Hypothalamus (tissue), 51 donors: Measurements from ENCODE around the gene CSH1.
"Not testable (repeated sequence)": the region's sequence is repeated elsewhere in the genome, so short reads cannot be mapped to it uniquely, and the experiment has no call there.

ENCODE experiments used
- DNase-seq, 51 donors: peaks; one replicate each; lab custom pipeline; 2025; lab: John Stamatoyannopoulos, UW

Gene CSH1

DNA sequence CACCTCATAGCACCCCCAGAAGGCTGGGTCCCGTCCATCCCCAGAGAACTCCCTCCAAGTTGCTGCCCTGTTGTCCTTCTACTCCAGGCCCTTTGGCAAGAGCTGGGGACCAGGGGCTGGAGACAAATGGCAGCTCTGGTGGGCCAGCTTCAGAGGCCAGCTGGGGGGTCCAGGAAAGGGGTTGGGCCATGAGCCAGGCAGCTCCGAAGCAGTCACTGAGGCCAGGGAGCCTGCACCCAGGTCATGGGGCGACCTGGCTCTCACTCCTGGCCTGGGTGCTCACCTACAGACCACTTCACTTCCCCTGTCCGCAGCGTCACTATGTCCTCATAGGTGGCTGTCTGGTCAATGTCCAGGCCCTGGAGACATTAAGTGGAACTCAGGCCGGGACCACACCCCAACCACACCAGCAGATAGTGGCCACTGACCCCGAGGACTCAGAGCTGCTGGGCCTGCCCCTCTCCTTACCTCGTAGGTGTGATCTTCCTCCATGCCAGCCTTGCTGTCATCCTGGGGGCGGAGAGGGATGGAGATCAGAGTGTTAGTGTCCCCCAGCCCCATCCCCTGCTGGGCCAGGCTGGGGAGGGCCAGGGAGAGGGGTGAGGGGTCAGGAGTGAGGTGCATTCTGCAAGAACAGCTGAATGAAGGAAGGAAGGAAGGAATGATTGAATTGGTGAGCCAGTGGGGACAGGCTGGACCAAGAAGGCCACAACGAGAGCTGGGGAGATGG lies 32.8 kb upstream of the CSH1 start:
- no peak for DNase-seq

DNA sequence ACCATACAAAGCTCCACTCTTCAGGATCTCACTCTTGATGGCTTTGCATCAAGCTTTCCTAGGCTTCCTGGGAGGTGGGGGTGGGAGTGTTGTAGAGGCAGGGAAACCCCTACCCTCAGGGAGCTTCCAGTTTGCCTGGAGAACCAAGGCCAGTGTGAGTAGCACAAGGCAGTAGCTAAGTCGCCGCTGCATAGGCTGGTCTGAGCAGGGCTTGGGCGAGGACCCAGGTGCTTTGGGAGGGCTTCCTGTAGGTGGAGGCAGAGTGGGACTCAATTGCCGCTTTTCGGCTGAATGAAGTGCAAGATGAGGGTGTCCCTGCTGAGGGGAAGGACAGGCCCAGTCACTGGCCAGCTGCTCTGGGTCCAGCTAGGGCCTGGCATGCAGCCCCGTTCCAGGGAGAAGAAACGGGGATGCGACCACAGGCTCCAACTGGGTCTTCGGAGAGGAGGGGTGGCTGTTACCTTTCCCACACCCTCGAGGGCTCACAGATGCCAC lies 31.8 kb upstream of the CSH1 start:
- no peak for DNase-seq

DNA sequence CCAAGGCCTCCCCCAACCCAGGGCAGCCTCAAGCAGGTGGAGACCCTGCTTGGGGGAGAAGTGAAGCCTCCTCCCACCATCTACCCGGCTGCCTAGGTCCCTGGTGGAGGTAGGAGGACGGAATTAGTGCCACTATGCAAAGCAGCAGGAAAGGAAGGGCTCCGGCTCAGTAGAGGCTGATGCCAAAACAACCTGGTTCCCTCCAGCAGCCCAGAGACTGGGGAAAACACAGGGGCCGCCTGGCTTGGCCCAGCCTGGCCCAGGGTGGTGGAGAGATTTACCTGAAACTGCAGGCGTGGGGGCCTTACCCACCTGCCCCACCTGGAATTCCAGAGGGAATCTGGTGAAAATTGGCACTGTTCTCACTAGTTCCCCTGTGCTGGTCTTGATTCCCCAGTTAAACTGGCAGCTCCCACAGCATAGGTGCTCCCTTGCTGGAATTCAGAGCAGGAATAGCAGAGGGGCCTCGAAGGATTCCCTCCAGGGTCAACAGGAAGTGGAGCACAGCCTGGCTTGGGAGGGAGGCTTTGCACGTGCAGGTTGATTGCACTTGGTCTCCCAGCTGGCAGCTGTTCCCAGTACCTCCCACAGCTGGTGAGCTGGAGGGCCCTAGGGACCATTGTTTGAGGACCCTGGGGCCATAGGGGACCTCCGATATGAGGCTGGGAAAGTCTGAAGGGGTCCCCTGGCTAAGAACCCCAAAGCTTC lies 31.2 kb upstream of the CSH1 start:
- DNase-seq: no peak

DNA sequence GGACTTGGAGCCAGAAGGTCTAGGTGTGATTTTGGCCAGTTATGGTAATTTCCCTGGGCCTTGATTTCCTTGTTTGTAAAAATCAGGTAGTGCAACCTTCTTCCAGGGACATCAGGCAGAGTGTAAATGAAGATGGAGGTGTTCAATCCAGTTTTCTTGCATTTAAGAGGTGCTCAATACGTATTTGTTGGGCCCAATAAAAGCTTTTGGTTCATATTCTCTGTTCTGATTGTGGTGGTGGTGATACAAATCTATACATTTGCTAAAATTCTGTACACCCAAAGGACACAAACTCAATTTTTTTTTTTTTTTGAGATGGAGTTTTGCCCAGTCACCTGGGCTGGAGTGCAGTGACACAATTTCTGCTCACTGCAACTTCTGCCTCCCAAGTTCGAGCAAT lies 29.8 kb upstream of the CSH1 start:
- DNase-seq: no peak

DNA sequence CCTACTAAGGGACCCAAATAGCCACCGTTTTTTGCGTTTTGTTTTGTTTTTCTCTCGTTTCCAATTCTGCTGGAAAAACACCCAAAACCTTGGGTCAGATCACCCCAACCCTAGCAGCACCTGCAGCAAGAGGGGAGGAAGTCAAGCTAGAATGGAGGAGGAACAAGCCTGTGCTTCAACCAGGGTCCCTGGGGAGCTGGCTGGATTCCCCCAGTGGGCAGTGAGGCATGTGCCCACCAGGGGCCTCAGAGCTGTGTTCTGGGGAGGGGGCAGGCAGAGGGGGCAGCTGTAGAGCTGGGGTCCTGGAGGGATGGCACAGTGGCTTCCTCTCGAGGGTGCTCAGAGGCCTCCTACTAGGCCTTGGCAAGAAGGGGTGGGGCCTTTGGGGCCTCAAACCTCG lies 29.2 kb upstream of the CSH1 start:
- no peak for DNase-seq

DNA sequence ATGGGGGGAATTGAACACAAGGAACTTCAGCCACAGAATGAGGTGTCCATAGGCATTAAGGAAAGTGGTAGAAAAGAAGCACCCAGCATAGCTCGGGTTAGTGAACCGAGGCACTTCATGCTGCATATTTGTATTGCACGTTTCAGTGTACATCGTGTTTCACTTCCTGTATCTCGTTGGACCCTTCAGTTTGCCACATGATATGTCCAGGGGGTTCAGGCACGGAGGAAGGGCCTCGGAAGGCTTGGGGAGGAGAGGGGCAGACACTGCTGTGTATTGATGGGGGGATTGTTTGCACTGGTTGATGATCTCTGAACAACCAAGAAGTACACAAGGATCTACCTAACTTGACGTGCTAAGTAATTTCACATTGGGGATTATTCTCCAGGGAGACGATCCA lies 26.0 kb upstream of the CSH1 start:
- DNase-seq: not testable (repeated sequence)

DNA sequence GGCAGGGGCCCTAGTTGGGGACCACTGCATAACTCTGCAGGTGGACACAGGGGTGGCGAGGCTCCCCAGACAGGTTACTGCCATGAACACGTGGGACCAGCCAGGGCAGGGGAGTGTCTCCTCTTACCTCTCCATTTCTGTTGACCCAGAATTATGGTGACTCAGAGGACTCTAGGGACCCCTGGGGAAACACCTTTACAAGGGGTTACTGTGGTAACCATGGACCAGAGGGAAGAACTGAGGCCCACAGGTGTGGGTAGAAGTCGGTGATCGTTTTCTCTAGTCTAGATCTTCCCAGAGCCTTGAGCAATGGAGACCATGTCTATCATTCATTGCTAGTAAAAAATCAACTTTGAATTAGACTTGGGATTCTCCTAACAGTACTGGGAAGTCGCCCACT lies 24.4 kb upstream of the CSH1 start:
- not testable (repeated sequence) for DNase-seq

- not testable (repeated sequence) for DNase-seq
These were observed 23.7 kb upstream of the CSH1 start for GRCh38 chr17:63920050-63920449.

- DNase-seq: peak in 23 of 51 donors; percentile 5 to 40 (median 18)
These were observed 22.9 kb upstream of the CSH1 start for GRCh38 chr17:63919311-63919723.

DNA sequence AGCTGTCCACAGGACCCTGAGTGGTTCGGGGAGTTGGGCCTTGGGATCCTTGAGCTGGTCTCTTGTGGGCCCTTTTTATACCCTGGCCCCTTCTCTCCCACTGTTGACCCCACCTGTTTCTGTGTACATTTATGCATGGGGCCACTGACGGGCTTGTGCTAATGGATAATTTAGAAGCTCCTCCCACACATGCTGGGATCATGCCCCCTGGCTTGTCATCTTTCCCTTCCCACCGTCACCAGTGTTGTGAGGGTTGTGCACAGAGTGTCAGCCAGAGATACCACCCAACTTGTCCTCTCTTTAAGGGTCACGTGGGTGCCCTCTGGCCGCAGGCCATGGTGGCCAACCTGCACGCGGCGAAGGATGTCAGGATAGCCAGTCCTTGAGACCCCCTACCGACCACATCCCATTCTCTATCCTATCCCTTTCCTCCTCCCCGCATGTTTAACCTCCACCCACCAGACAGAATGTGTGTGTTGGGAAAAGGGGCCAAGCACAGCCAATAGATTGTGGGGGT lies 22.5 kb upstream of the CSH1 start, which contains the start of gene GH1:
Gene GH1, minus strand, starts transcription at position 51 of the 517 bp plus-strand sequence. CDS start 63 bp downstream, outside the sequence.
- DNase-seq: not testable (repeated sequence)

DNA sequence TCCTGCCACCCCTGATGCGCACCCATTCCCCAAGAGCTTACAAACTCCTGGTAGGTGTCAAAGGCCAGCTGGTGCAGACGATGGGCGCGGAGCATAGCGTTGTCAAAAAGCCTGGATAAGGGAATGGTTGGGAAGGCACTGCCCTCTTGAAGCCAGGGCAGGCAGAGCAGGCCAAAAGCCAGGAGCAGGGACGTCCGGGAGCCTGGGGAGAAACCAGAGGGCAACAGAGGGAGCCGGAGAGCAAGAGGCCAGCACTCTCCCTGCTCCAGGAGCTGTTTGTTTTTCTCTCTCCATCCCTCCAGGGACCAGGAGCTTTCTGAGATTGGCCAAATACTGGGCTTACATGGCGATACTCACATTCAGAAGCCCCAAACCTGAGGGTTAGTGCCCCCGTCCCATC lies 21.9 kb upstream of the CSH1 start:
- no peak for DNase-seq

DNA sequence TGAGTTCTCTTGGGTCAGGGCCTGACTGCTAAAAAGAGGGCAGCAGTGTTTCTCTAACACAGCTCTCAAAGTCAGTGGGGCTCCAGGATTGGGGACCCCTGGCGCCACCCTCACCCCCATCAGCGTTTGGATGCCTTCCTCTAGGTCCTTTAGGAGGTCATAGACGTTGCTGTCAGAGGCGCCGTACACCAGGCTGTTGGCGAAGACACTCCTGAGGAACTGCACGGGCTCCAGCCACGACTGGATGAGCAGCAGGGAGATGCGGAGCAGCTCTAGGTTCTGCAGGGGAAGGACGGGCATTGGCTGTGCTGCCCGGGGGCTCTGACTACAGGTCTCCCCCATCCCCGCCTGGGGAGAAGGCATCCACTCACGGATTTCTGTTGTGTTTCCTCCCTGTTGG lies 21.3 kb upstream of the CSH1 start:
- DNase-seq: no peak

DNA sequence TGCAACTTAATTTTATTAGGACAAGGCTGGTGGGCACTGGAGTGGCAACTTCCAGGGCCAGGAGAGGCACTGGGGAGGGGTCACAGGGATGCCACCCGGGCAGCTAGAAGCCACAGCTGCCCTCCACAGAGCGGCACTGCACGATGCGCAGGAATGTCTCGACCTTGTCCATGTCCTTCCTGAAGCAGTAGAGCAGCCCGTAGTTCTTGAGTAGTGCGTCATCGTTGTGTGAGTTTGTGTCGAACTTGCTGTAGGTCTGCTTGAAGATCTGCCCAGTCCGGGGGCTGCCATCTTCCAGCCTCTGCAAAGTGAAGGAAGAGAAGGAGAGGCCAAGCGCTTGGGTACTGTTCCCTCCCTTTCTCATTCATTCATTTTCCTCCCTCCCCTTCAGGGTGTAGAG lies 20.8 kb upstream of the CSH1 start:
- not testable (repeated sequence) for DNase-seq

DNA sequence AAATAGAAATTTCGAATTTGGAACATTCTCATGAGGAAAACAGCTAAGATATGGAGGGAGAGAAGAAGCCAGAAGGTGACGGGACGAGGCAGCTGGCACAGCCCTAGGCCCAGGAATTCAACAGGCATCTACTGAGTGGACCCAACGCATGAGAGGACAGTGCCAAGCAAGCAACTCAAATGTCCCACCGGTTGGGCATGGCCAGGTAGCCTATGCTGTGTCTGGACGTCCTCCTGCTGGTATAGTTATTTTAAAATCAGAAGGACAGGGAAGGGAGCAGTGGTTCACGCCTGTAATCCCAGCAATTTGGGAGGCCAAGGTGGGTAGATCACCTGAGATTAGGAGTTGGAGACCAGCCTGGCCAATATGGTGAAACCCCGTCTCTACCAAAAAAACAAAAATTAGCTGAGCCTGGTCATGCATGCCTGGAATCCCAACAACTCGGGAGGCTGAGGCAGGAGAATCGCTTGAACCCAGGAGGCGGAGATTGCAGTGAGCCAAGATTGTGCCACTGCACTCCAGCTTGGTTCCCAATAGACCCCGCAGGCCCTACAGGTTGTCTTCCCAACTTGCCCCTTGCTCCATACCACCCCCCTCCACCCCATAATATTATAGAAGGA lies 20.3 kb upstream of the CSH1 start:
- no peak for DNase-seq

- not testable (repeated sequence) for DNase-seq
These were observed 19.4 kb upstream of the CSH1 start for GRCh38 chr17:63915753-63916152.

DNA sequence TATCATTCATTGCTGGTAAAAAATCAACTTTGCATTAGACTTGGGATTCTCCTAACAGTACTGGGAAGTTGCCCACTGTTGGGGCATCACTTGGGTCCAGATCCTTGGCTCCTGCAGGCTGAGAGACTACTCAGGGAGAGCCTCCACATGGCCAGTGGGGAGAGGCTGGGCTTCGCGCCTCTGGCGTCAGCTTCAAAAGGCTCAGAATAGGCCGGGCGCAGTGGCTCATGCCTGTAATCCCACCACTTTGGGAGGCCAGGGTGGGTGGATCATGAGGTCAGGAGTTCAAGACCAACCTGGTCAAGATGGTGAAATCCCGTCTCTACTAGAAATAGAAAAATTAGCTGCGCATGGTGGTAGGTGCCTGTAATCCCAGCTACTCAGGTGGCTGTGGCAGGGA lies 18.1 kb upstream of the CSH1 start:
- DNase-seq: no peak

- DNase-seq: peak in 15 of 51 donors; percentile 2 to 22 (median 8)
These were observed 15.3 kb upstream of the CSH1 start for GRCh38 chr17:63911657-63912100.

- no peak for DNase-seq
These were observed 14.8 kb upstream of the CSH1 start, which contains the start of gene CSHL1 for GRCh38 chr17:63911041-63911635. Gene CSHL1 (minus strand): TSS chr17:63911258. CDS start chr17:63911196, 62 bp downstream.

DNA sequence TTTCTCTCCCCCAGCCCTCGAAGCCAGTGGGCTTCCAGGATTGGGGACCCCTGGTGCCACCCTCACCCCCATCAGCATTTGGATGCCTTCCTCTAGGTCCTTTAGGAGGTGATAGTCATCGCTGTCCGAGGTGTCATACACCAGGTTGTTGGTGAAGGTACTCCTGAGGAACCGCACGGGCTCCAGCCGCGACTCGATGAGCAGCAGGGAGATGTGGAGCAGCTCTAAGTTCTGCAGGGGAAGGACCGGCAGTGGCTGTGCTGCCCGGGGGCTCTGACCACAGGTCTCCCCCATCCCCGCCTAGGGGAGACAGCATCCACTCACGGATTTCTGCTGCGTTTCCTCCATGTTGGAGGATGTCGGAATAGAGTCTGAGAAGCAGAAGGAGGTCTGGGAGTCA lies 13.7 kb upstream of the CSH1 start:
- DNase-seq: no peak

GRCh38 chr17:63909586-63909985 lies 13.2 kb upstream of the CSH1 start:
- not testable (repeated sequence) for DNase-seq
